CD4-positive, alpha-beta T cell (primary cell): Measurements from ENCODE around the gene MYO5A. TPM values are rescaled to one million over a fixed set of nuclear protein-coding genes. Genes with fewer than 3 reads are reported as not detected.

Experiments
- ATAC-seq: fragments of 200-7000 bp; cut with Tn5 transposase; one replicate; pipeline ENCODE4 v1.10.0; 2022; ENCODE audit warnings: mild to moderate bottlenecking; ENCODE audit not compliant: poor library complexity
- CTCF ChIA-PET: fragments of 350-600 bp; sonication (Branson Sonifier 250); formaldehyde crosslinking; loops from one replicate; lab custom pipeline; 2021; ENCODE audit warnings: antibody characterized with exemption, inconsistent platforms; lab: Charles Lee
- POLR2A ChIA-PET: fragments of 350-600 bp; sonication (Branson Sonifier 250); formaldehyde crosslinking; loops from one replicate; lab custom pipeline; 2021; ENCODE audit warnings: antibody characterized with exemption, inconsistent platforms; lab: Charles Lee
- DNase-seq, 14 experiments: peaks; one replicate each; pipeline ENCODE4 v3.0.0-alpha.2; 2013 to 2020; ENCODE audit warnings: mixed read lengths in 2 of 14
- H3K27ac ChIP-seq, 2 donors: one replicate each; pipeline versions ENCODE4 v1.5.1 to v1.7.0; 2013; ENCODE audit warnings: low read length in 2 of 2, low read depth in 1 of 2, mild to moderate bottlenecking in 1 of 2
- H3K27me3 ChIP-seq, 2 experiments: 1 replicate in 1 of 2; 2 replicates in 1 of 2; pipeline versions ENCODE4 v1.6.1 to v1.7.0; 2013; ENCODE audit warnings: low read length in 2 of 2, control low read depth in 1 of 2, mild to moderate bottlenecking in 1 of 2, moderate library complexity in 1 of 2; ENCODE audit not compliant: insufficient read depth in 2 of 2, control insufficient read depth in 1 of 2
- H3K36me3 ChIP-seq: one replicate; pipeline ENCODE4 v1.6.1; 2013; ENCODE audit warnings: low read length, control low read depth; ENCODE audit not compliant: insufficient read depth
- H3K4me1 ChIP-seq: one replicate; pipeline ENCODE4 v1.6.1; 2013; ENCODE audit warnings: low read length, control low read depth; ENCODE audit not compliant: insufficient read depth
- H3K4me3 ChIP-seq: one replicate; pipeline ENCODE4 v1.5.1; 2013; ENCODE audit warnings: mild to moderate bottlenecking, low read length, moderate library complexity
- H3K9me3 ChIP-seq, 2 experiments: 1 replicate in 1 of 2; 2 replicates in 1 of 2; pipeline versions ENCODE4 v1.6.1 to v1.7.0; 2013; ENCODE audit warnings: low read length in 2 of 2, mild to moderate bottlenecking in 2 of 2, control low read depth in 1 of 2, moderate library complexity in 1 of 2; ENCODE audit not compliant: control insufficient read depth in 1 of 2, insufficient read depth in 1 of 2
- H3K27ac Mint-ChIP-seq: one replicate; pipeline ENCODE4 v1.8.0; 2020; ENCODE audit warnings: mixed read lengths
- H3K27me3 Mint-ChIP-seq: one replicate; pipeline ENCODE4 v1.8.0; 2021; ENCODE audit warnings: mixed read lengths
- H3K36me3 Mint-ChIP-seq: one replicate; pipeline ENCODE4 v1.8.0; 2021; ENCODE audit warnings: low read depth, mixed read lengths
- H3K4me1 Mint-ChIP-seq: one replicate; pipeline ENCODE4 v1.8.0; 2021; ENCODE audit warnings: low read depth, mixed read lengths
- H3K4me3 Mint-ChIP-seq: one replicate; pipeline ENCODE4 v1.8.0; 2020; ENCODE audit warnings: mild to moderate bottlenecking, mixed read lengths
- H3K9me3 Mint-ChIP-seq: one replicate; pipeline ENCODE4 v1.8.0; 2020; ENCODE audit warnings: mixed read lengths
- CTCF ChIP-seq: fragments of 200-600 bp; IDR thresholded peaks from one replicate; pipeline ENCODE4 v1.8.0; 2022; ENCODE audit warnings: antibody characterized with exemption, mild to moderate bottlenecking
- intact Hi-C, 2 experiments: fragments of 100-400 bp; cut with DNase I in 1 of 2; cut with micrococcal nuclease in 1 of 2; formaldehyde crosslinking; loops; one replicate each; pipeline versions ENCODE4 v1.15.1 to v1.9.0; 2023 to 2025; cut with DNase I, micrococcal nuclease
- total RNA-seq, 174 experiments: library from RNA in 2 of 174; stranded (reverse) in 2 of 174; gene quantifications; one replicate each; pipeline ENCODE4 v1.2.3 and lab custom pipeline; 2021 to 2026

MYO5A gene
- total RNA-seq, 2 experiments from 2014 or later = 25.5 TPM

GRCh38 chr15:52281085-52282035 is 247.3 kb downstream of the MYO5A start:
- TF ChIP-seq CTCF = no peak
- Mint-ChIP-seq H3K4me1 (no peaks in the 10 kb centered on the region), H3K27me3 (no peaks in the 10 kb centered on the region), H3K4me3 (no peak overlapping the region), H3K9me3 (no peaks in the 10 kb centered on the region), H3K36me3 (no peaks in the 10 kb centered on the region), H3K27ac (no peak overlapping the region)
- H3K27ac ChIP-seq = no peak overlapping the region
- H3K4me1 ChIP-seq = no peaks in the 10 kb centered on the region
- CTCF ChIA-PET = no interaction called here
- no peaks in the 10 kb centered on the region for H3K36me3 ChIP-seq
- no peak for ATAC-seq
- POLR2A ChIA-PET = no interaction called here
- H3K9me3 ChIP-seq = peaks cover 0 to 7% of the 10 kb centered on the region in 2 experiments
- no peak overlapping the region for H3K4me3 ChIP-seq
- H3K27me3 ChIP-seq = no peaks in the 10 kb centered on the region
- intact Hi-C loops = no loop called here
- no peak for DNase-seq

GRCh38 chr15:52280326-52281084 is 248.2 kb downstream of the MYO5A start:
- no peaks in the 10 kb centered on the region for H3K36me3 Mint-ChIP-seq
- intact Hi-C loops = no loop called here
- H3K27me3 Mint-ChIP-seq = no peaks in the 10 kb centered on the region
- no peaks in the 10 kb centered on the region for H3K4me1 ChIP-seq
- no peaks in the 10 kb centered on the region for H3K36me3 ChIP-seq
- H3K4me3 Mint-ChIP-seq = no peak overlapping the region
- ChIA-PET CTCF (no interaction called here), POLR2A (no interaction called here)
- H3K4me3 ChIP-seq = no peak overlapping the region
- H3K4me1 Mint-ChIP-seq = no peaks in the 10 kb centered on the region
- no peak for TF ChIP-seq CTCF
- H3K27me3 ChIP-seq = no peaks in the 10 kb centered on the region
- no peak overlapping the region for H3K27ac ChIP-seq
- ATAC-seq (no peak), DNase-seq (no peak)
- peaks cover 0 to 3% of the 10 kb centered on the region in 2 experiments for H3K9me3 ChIP-seq
- H3K9me3 Mint-ChIP-seq = no peaks in the 10 kb centered on the region
- no peak overlapping the region for H3K27ac Mint-ChIP-seq

DNA sequence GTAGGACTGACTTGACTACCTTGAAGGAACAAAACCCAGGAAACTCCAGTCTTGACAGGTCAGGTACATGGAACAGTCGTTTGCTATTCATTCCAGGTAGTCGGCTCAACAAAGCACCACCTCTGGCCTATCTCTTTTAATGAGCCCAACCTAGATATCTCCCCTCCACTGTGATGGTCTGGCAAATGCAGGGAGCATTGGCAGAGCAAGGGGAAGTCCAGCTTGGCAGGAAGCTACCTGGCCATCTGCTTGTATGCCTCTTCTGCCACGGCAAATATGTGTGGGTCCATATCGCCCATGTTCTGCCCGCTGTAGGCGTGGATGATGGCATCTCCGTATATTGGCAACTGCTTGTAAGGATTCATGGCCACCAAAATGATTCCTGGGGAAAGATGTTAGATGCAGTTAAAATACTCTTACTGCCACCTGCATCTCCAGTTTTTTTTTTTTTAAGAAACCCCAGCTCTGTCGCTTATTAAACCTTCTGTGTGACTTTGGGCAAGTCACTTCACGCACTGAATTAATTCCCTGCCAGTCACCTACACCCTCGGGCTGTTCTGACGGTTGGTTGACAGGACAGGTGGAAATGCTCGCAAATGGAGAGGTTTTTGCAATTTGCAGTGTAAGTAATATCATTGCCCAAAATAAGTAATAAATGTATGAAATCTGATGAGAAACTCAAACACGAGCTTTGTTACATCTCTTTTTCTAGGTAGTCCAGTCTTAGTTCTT is 249.9 kb downstream of the MYO5A start:
- ATAC-seq = no peak
- no peak for TF ChIP-seq CTCF

More for the DNA sequence above, 249.9 kb downstream of the MYO5A start:
- ChIA-PET POLR2A (no interaction called here), CTCF (no interaction called here)
- Histone ChIP-seq H3K27me3 (peaks cover 0 to 6% of the 10 kb centered on the region in 2 experiments), H3K9me3 (no peaks in the 10 kb centered on the region), H3K4me1 (no peaks in the 10 kb centered on the region), H3K36me3 (no peaks in the 10 kb centered on the region), H3K27ac (no peak overlapping the region), H3K4me3 (no peak overlapping the region)
- Mint-ChIP-seq H3K27me3 (no peaks in the 10 kb centered on the region), H3K36me3 (no peaks in the 10 kb centered on the region), H3K27ac (no peak overlapping the region), H3K4me1 (no peaks in the 10 kb centered on the region), H3K4me3 (no peak overlapping the region), H3K9me3 (no peaks in the 10 kb centered on the region)
- DNase-seq = no peak
- intact Hi-C loops = no loop called here
